ENCODE results near the gene SPPL2B. TPM values are rescaled to one million over a fixed set of nuclear protein-coding genes. Genes with fewer than 3 reads are reported as not detected.
"Not testable (repeated sequence)": the region's sequence is repeated elsewhere in the genome, so short reads cannot be mapped to it uniquely, and the experiment has no call there.

The SPPL2B gene
- total and polyA plus RNA-seq, 5 experiments from 2014 or later: 10.5 to 175 (median 17.3) TPM

DNA sequence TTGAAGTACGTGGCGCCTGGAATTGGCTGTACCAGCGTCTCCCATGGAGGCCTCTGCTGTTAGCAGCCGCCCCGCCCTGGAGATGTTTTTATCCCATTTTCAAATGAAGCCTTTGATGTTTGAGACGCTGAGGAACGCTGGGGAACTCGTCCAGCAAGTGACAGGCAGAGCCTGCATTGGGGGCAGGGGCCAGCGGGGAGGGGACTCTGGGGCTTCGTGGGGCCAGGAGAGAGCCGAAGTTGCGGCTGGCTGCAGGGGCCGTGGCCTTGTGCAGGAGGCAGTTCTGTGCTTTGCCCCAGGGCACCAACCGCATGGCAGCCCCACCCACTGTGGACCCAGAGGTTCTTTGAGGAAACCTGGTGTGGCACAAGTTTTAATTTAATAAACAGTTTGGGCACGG lies 13.5 kb downstream of the SPPL2B start:
- Mint-ChIP-seq H3K4me3 (no peak overlapping the region), H3K36me3 (peaks cover 0 to 17% (median 0%) of the 10 kb centered on the region in 3 donors), H3K9me3 (no peaks in the 10 kb centered on the region), H3K27ac (no peak overlapping the region), H3K4me1 (peaks cover 2 to 10% (median 5%) of the 10 kb centered on the region in 4 donors), H3K27me3 (no peaks in the 10 kb centered on the region)
- DNase-seq (no peak), ATAC-seq (no peak)
- POLR2A ChIA-PET: interaction anchor here (0.6 kb wide), 1 partner anchor 81 kb away, joined by 5 read pairs; no protein-coding TSS in a partner anchor

DNA sequence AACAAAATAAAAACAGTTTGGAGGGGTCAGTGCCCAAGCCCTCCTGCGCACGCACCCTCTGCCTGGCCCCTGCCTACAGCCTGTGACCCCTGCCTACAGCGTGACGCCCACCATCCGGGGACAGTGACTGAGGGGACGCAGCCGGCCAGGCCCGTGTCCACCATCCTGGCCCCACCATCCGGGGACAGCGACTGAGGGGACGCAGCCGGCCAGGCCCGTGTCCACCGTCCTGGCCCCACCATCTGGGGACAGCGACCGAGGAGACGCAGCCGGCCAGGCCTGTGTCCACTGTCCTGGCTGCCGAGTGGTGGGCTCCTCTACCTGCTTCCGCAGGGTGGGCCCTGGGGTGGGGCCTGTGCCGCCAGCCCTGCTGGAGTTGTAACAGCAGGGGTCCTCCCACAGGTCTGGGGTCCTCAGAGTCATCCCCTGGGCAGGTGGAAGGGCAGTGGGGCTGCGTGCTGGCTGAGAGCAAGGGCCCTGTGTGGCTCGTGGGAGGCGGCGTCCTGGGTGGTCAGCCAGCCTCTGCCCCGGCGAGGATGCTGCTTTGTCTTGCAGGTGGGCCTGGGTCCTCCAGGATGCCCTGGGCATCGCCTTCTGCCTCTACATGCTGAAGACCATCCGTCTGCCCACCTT lies 14.3 kb downstream of the SPPL2B start:
- POLR2A ChIA-PET: no interaction called here
- DNase-seq: no peak
- no peak overlapping the region for H3K4me3 Mint-ChIP-seq

DNA sequence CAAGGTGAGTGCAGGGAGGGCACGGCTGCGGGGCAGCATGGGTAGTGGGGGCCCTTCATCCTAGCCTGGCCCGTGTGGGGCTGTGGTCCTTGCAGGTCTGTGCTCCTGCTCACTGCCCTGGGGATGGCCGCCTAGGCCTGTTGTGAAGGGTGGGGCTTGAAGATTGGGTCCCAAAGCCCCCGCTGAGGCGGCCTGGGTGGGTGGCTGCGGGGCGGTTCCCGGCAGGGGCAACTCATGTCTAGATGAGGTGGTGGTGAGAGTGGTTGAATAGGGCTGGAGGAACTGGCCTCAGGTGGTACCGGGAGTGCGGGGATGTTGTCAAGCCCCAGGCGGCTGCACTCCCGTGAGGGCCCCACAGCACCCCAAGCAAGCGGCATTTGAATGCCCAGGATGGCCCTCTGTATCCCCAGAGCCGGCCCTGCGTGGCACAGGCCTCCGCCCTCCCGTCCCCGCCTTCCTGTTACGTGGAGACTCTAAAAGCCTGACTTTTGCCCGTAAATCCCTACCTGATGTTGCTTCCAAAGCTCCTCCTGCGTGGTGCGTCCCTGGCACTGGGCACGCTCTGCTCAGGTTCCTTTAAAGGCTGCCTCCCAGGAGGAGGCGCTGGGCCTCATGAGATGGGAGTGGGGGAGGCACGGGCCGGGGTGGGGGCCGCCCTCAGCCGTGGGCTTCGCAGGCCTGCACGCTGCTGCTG lies 15.0 kb downstream of the SPPL2B start:
- Mint-ChIP-seq H3K27ac (no peak overlapping the region), H3K9me3 (no peaks in the 10 kb centered on the region), H3K36me3 (peaks cover 0 to 9% (median 0%) of the 10 kb centered on the region in 3 donors), H3K4me3 (no peak overlapping the region), H3K27me3 (no peaks in the 10 kb centered on the region), H3K4me1 (peaks cover 0 to 5% (median 0%) of the 10 kb centered on the region in 4 donors)
- ATAC-seq (no peak), DNase-seq (no peak)
- POLR2A ChIA-PET: no interaction called here

More for the DNA sequence above, 14.3 kb downstream of the SPPL2B start:
- no peak for ATAC-seq
- Mint-ChIP-seq H3K4me1 (peaks cover 0 to 7% (median 0%) of the 10 kb centered on the region in 4 donors), H3K9me3 (no peaks in the 10 kb centered on the region), H3K27me3 (no peaks in the 10 kb centered on the region), H3K36me3 (peaks cover 0 to 12% (median 0%) of the 10 kb centered on the region in 3 donors), H3K27ac (no peak overlapping the region)

DNA sequence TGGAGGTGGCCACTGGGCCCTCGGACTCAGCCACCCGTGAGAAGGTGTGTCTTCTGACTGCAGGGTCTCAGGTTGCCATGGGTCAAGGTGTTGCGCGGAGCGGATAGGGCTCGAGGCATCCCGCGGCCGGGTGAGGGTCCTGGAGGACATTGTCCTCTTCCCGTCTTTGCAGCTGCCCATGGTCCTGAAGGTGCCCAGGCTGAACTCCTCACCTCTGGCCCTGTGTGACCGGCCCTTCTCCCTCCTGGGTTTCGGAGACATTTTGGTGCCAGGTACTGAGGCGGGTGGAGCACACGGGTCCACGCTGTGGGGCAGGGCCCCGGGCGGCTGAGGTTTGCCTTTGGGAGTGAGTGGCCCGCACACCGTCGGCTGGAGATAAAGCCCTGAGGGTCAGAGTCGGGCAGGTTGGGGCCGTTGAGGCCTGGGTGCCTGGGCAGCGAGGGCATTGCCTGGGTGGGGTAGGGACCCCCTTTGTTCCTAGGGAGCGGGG lies 15.9 kb downstream of the SPPL2B start:
- ATAC-seq: no peak
- H3K9me3 Mint-ChIP-seq: no peaks in the 10 kb centered on the region
- H3K27ac Mint-ChIP-seq: no peak overlapping the region
- no peak for DNase-seq
- peaks cover 0 to 9% (median 0%) of the 10 kb centered on the region in 3 donors for H3K36me3 Mint-ChIP-seq
- no peak overlapping the region for H3K4me3 Mint-ChIP-seq
- POLR2A ChIA-PET: no interaction called here
- no peaks in the 10 kb centered on the region for H3K27me3 Mint-ChIP-seq
- H3K4me1 Mint-ChIP-seq: peaks cover 0 to 5% (median 0%) of the 10 kb centered on the region in 4 donors

DNA sequence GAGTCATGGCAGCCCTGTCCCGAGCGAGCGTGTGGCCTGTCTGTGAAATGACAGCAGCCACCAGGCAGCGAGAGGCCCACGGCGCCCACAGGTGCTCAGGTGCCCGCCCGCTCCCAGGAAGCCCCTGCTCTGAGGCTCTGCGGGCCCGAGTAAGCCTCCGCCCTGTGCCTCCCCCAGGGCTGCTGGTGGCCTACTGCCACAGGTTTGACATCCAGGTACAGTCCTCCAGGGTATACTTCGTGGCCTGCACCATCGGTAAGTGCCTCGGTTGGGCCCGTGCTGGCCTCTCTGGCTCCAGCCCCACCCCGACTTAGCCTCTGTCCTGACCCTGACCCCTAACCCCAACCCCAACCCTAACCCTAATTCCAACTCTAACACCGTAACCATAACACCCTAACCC lies 16.6 kb downstream of the SPPL2B start:
- POLR2A ChIA-PET: interaction anchor here (0.6 kb wide), 1 partner anchor 29 kb away, joined by 6 read pairs; no protein-coding TSS in a partner anchor
- peaks cover 0 to 5% (median 0%) of the 10 kb centered on the region in 4 donors for H3K4me1 Mint-ChIP-seq
- no peak for ATAC-seq

DNA sequence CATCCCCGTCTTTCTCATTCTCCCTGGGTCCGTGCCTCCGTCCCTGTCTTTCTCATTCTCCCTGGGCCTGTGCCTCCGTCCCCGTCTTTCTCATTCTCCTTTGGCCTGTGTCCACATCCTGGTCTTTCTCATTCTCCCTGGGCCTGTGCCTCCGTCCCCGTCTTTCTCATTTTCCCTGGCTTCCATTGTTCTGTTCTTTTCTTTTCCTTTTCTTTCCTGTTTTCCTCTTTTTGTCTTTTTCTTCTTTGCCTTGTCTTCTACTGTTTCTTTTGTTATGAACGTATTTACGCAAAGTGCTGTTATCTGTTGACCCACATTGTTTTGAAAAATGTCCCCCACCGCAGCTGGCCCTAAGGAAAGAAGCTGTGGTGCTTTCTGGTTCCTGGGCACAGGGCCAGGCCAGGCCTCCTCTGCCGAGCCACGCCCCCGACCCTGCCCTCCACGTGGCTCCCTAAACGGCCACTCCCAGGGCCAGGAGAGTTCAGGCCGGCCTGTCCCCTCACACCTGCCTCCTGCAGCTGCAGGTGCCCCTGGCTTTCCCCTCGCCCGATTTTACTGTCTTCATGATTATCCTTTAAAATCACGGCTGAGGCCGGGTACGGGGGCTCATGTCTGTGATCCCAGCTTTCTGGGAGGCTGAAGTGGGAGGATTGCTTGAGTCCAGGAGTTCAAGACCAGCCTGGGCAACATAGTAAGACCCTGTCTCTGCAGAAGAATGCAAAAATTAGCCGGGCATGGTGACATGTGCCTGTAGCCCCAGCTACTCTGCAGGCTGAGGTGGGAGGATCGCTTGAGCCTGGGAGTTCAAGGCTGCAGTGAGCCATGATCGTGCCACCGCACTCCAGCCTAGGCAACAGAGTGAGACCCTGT lies 17.5 kb downstream of the SPPL2B start:
- peak overlapping the region in 4 of 10 donors; percentile 25 to 76 (median 60) for H3K27ac Mint-ChIP-seq
- peaks cover 0 to 9% (median 0%) of the 10 kb centered on the region in 3 donors for H3K36me3 Mint-ChIP-seq
- H3K9me3 Mint-ChIP-seq: no peaks in the 10 kb centered on the region
- no peaks in the 10 kb centered on the region for H3K27me3 Mint-ChIP-seq
- peaks cover 0 to 5% (median 0%) of the 10 kb centered on the region in 4 donors for H3K4me1 Mint-ChIP-seq
- H3K4me3 Mint-ChIP-seq: peak overlapping the region in 1 of 10 donors; percentile 41
- no peak for DNase-seq
- ATAC-seq: no peak
- POLR2A ChIA-PET: no interaction called here

More for the DNA sequence above, 16.6 kb downstream of the SPPL2B start:
- DNase-seq: no peak
- H3K9me3 Mint-ChIP-seq: no peaks in the 10 kb centered on the region
- no peaks in the 10 kb centered on the region for H3K27me3 Mint-ChIP-seq
- H3K4me3 Mint-ChIP-seq: no peak overlapping the region
- H3K27ac Mint-ChIP-seq: peak overlapping the region in 1 of 10 donors; percentile 73
- H3K36me3 Mint-ChIP-seq: peaks cover 0 to 9% (median 0%) of the 10 kb centered on the region in 3 donors

DNA sequence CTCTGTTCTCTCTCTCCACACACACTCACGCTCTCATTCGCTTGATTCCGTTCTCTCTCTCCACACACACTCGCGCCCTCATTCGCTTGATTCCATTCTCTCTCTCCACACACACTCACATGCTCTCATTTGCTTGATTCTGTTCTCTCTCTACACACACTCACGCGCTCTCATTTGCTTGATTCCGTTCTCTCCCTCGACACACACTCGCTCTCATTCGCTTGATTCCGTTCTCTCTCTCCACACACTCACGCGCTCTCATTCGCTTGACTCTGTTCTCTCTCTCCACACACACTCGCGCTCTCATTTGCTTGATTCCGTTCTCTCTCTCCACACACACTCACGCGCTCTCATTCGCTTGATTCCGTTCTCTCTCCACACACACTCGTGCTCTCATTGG lies 21.3 kb downstream of the SPPL2B start:
- not testable (repeated sequence) for ATAC-seq, H3K9me3 Mint-ChIP-seq, H3K4me1 Mint-ChIP-seq, H3K27ac Mint-ChIP-seq, H3K27me3 Mint-ChIP-seq, H3K4me3 Mint-ChIP-seq
- POLR2A ChIA-PET: interaction anchor here (0.5 kb wide), 1 partner anchor 1167 kb away, joined by 3 read pairs; no protein-coding TSS in a partner anchor
- peak in 1 of 10 donors; percentile 21 for DNase-seq
- peaks cover 0 to 13% (median 0%) of the 10 kb centered on the region in 3 donors for H3K36me3 Mint-ChIP-seq

DNA sequence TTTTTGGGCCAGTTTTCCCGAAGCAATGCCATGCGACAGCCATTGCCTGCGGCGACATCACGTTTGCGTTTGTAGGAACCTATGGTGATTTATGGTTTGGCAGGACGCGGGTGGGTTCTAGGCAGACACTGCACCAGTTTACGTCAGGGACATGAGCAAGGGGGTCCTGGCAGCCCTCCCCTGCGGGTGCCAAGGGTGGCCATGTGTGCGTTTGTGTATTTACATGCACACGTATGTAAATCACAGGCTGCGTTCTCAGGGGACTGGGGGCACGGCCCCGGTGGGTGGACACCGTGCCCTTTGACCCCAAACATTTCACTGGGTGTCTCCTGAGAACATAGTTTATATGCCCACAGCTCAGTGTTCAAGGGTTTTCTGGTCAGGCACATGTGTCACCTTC lies 22.2 kb downstream of the SPPL2B start:
- Mint-ChIP-seq H3K36me3 (peaks cover 0 to 11% (median 0%) of the 10 kb centered on the region in 3 donors), H3K4me1 (peaks cover 0 to 3% (median 0%) of the 10 kb centered on the region in 4 donors), H3K27me3 (no peaks in the 10 kb centered on the region), H3K4me3 (no peak overlapping the region), H3K9me3 (no peaks in the 10 kb centered on the region), H3K27ac (no peak overlapping the region)
- DNase-seq (no peak), ATAC-seq (no peak)
- POLR2A ChIA-PET: no interaction called here

DNA sequence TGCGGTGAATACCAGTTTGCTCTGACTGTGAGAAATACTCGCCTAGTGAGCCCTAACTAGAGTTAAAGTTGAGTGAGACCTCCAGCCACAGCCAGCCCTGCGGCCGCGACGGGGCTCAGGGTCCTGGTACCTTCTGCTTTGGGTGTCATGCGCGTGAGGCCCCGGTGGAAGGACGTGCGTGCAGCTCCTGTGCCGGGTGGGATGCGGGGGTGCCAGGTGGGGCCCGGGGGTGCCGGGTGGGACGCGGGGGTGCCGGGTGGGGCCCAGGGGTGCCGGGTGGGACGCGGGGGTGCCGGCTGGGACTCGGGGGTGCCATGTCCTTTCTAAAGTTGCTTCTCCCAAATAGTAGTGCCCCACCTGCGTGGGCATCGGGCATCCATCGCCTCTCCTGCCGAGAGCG lies 23.1 kb downstream of the SPPL2B start:
- no peaks in the 10 kb centered on the region for H3K4me1 Mint-ChIP-seq
- DNase-seq: no peak

DNA sequence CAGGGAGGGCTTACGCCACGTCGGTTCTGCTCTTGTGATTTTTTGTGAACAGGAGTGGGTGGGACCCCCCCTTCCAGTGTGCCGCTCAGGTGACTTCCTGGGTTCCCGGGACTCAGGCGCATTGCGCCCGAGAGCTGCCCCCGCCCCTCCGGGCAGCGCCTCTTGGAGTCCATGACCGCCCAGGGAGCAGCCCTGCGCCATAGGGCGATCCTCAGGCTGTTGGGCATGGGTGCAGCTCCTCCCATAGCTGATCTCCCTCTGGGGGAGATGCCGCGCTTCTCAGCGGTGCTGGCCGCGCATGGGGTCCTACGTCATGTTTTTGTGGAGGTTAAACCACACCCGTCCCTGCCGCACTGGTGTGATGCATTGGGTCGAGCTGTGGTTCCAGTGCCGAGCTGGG lies 23.6 kb downstream of the SPPL2B start:
- Mint-ChIP-seq H3K36me3 (peaks cover 0 to 7% (median 0%) of the 10 kb centered on the region in 3 donors), H3K4me3 (no peak overlapping the region), H3K4me1 (no peaks in the 10 kb centered on the region), H3K9me3 (no peaks in the 10 kb centered on the region), H3K27ac (no peak overlapping the region), H3K27me3 (no peaks in the 10 kb centered on the region)
- ATAC-seq (no peak), DNase-seq (peak in 1 of 10 donors; percentile 22)
- POLR2A ChIA-PET: interaction anchor here (0.5 kb wide), 2 partner anchors 33 to 74 kb away, joined by 3 to 4 read pairs; no protein-coding TSS in a partner anchor

More for the DNA sequence above, 23.1 kb downstream of the SPPL2B start:
- Mint-ChIP-seq H3K27me3 (no peaks in the 10 kb centered on the region), H3K4me3 (no peak overlapping the region), H3K9me3 (no peaks in the 10 kb centered on the region), H3K27ac (no peak overlapping the region), H3K36me3 (peaks cover 0 to 7% (median 0%) of the 10 kb centered on the region in 3 donors)
- ATAC-seq: no peak
- POLR2A ChIA-PET: interaction anchor here (0.5 kb wide), 1 partner anchor 33 kb away, joined by 4 read pairs; no protein-coding TSS in a partner anchor

DNA sequence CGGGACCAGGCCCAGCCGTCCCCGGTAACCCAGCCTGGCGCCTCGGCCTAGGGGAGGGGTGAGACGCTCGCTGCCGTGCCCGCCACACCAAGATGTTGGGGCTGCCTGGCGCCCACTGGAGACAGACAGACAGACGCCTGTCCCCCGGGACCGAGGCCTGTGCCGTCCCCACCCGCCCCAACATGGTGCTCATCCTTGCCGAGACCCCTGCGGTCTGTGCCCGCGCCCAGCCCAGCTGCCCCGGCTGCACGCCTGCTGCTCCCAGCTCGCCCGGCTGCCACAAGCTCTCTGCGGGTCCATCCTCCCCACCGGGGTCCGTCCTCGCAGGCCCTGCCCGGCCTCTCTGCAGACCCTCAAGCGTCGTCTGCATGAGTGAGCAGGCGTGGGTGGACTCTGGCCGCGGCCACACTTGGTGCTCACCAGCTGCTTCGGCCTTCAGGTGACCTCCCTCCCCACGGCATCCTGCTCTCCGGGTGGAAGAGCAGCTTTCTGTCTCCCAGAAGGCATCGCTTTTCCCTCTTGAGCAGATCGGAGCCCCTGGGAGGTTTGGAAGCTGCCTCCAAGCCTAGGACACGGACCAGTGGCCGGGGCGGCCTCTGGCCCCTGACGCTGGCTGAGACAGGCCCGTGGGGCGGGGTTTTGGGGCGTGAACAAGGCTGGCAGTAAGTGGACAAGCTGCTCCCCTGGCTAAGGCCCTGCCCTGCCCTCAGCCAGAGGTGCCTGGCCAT lies 24.8 kb downstream of the SPPL2B start:
- Mint-ChIP-seq H3K27ac (no peak overlapping the region), H3K9me3 (no peaks in the 10 kb centered on the region), H3K36me3 (peaks cover 0 to 7% (median 0%) of the 10 kb centered on the region in 3 donors), H3K27me3 (no peaks in the 10 kb centered on the region), H3K4me1 (no peaks in the 10 kb centered on the region), H3K4me3 (no peak overlapping the region)
- ATAC-seq: no peak
- POLR2A ChIA-PET: interaction anchor here (1.3 kb wide), 1 partner anchor 10 kb away, joined by 4 read pairs; no protein-coding TSS in a partner anchor
- no peak for DNase-seq
